Endothelial cell of umbilical vein (primary cell): ENCODE results near the gene VDR. TPM values are rescaled to one million over a fixed set of nuclear protein-coding genes. Genes with fewer than 3 reads are reported as not detected.

ENCODE experiments used
- BruUV-seq: library from RNA; stranded (reverse); fragments of 400-500 nt; replicated peaks from 2 replicates; lab custom pipeline; 2021; lab: Mats Ljungman, UMichigan
- CTCF ChIA-PET: fragments of 300-600, 350-600 bp; sonication (Branson Sonifier 250); formaldehyde crosslinking; loops from one replicate; lab custom pipeline; 2021; ENCODE audit warnings: antibody characterized with exemption, inconsistent platforms; lab: Charles Lee
- POLR2A ChIA-PET: fragments of 300-600, 350-600 bp; sonication (Branson Sonifier 250); formaldehyde crosslinking; loops from one replicate; lab custom pipeline; 2021; ENCODE audit warnings: antibody characterized with exemption, inconsistent platforms; lab: Charles Lee
- DNase-seq: peaks from one replicate; pipeline ENCODE4 v3.0.0-alpha.2; 2011; ENCODE audit warnings: low read depth, low spot score
- FAIRE-seq: peaks from 2 replicates; lab custom pipeline; 2011; peaks lifted over from hg19 to GRCh38; lab: Jason Lieb, UNC
- H2AFZ ChIP-seq: 2 replicates; pipeline ENCODE4 v1.6.0; 2012; ENCODE audit warnings: low read depth, low read length, control low read depth, inconsistent platforms
- H3K27ac ChIP-seq: 2 replicates; pipeline ENCODE4 v1.5.1; 2011; ENCODE audit warnings: low read depth, mild to moderate bottlenecking, control low read depth, low read length, moderate library complexity; ENCODE audit not compliant: insufficient read depth
- H3K27me3 ChIP-seq, 2 experiments: 2 replicates each; pipeline versions ENCODE4 v1.6.0 to v1.6.1; 2011; ENCODE audit warnings: low read length in 2 of 2, mixed read lengths in 1 of 2; ENCODE audit not compliant: control insufficient read depth in 2 of 2, insufficient read depth in 2 of 2
- H3K36me3 ChIP-seq, 2 experiments: 2 replicates in 1 of 2; 3 replicates in 1 of 2; pipeline ENCODE4 v1.5.1; 2011; ENCODE audit warnings: low read length in 2 of 2, mild to moderate bottlenecking in 1 of 2, moderate library complexity in 1 of 2; ENCODE audit not compliant: control insufficient read depth in 2 of 2, insufficient read depth in 2 of 2; ENCODE audit errors: extremely low read depth in 1 of 2
- H3K4me1 ChIP-seq: 3 replicates; pipeline ENCODE4 v1.5.1; 2011; ENCODE audit warnings: mild to moderate bottlenecking, low read length; ENCODE audit not compliant: control insufficient read depth, insufficient read depth; ENCODE audit errors: extremely low read depth
- H3K4me2 ChIP-seq: 2 replicates; pipeline ENCODE4 v1.6.1; 2011; ENCODE audit warnings: low read length, control low read depth, mixed read lengths; ENCODE audit not compliant: insufficient read depth
- H3K4me3 ChIP-seq, 3 experiments: fragments of 200-600 bp in 1 of 3; sonication (generic), shearing (Covaris generic) in 1 of 3; replicated peaks in 1 of 3; 2 replicates each; pipeline ENCODE4 v1.5.1; 2011 to 2016; ENCODE audit warnings: control low read depth in 3 of 3, low read length in 3 of 3, mild to moderate bottlenecking in 2 of 3, inconsistent platforms in 1 of 3, low read depth in 1 of 3, moderate library complexity in 1 of 3; ENCODE audit not compliant: insufficient read depth in 1 of 3
- H3K79me2 ChIP-seq: 2 replicates; pipeline ENCODE4 v1.6.0; 2012; ENCODE audit warnings: low read length, inconsistent platforms; ENCODE audit not compliant: control insufficient read depth, insufficient read depth
- H3K9ac ChIP-seq: replicated peaks from 2 replicates; pipeline ENCODE3; 2011; ENCODE audit warnings: low read length, control low read depth; ENCODE audit not compliant: insufficient read depth; ENCODE audit errors: extremely low read depth
- H3K9me1 ChIP-seq: replicated peaks from 3 replicates; pipeline ENCODE4 v1.6.0; 2011; ENCODE audit warnings: mild to moderate bottlenecking, low read length; ENCODE audit not compliant: control insufficient read depth, insufficient read depth; ENCODE audit errors: extremely low read depth
- H3K9me3 ChIP-seq: replicated peaks from 2 replicates; pipeline ENCODE4 v1.5.1; 2012; ENCODE audit warnings: low read length, inconsistent platforms; ENCODE audit not compliant: control insufficient read depth, insufficient read depth
- H4K20me1 ChIP-seq: replicated peaks from 2 replicates; pipeline ENCODE3; 2011; ENCODE audit warnings: mild to moderate bottlenecking, low read length; ENCODE audit not compliant: control insufficient read depth, insufficient read depth; ENCODE audit errors: extremely low read depth
- CTCF ChIP-seq, 2 donors: IDR thresholded peaks; 1 replicate in 1 of 2; 2 replicates in 1 of 2; pipeline ENCODE4 v1.5.1; 2011; ENCODE audit warnings: low read length in 2 of 2, mild to moderate bottlenecking in 2 of 2, moderate library complexity in 2 of 2, control low read depth in 1 of 2, inconsistent platforms in 1 of 2, low read depth in 1 of 2; ENCODE audit not compliant: insufficient read depth in 1 of 2; ENCODE audit errors: extremely low read depth in 1 of 2
- EZH2 ChIP-seq: IDR thresholded peaks from 2 replicates; pipeline ENCODE4 v1.6.1; 2012; ENCODE audit warnings: borderline replicate concordance, low read depth, mild to moderate bottlenecking, moderate library complexity, low read length, inconsistent platforms; ENCODE audit not compliant: severe bottlenecking
- GATA2 ChIP-seq: IDR thresholded peaks from 2 replicates; pipeline ENCODE4 v1.7.0; 2011; ENCODE audit warnings: low read depth, mild to moderate bottlenecking, moderate library complexity, mixed read lengths, low read length; ENCODE audit not compliant: insufficient read length, insufficient read depth
- MYC ChIP-seq: IDR thresholded peaks from one replicate; pipeline ENCODE4 v1.6.1; 2011; ENCODE audit warnings: mild to moderate bottlenecking, low read depth, low read length
- POLR2AphosphoS5 ChIP-seq: IDR thresholded peaks from 2 replicates; pipeline ENCODE4 v1.6.1; 2012; ENCODE audit warnings: low read depth, mild to moderate bottlenecking, control low read depth, low read length, moderate library complexity; ENCODE audit not compliant: insufficient read depth
- dilution Hi-C: fragments of 300-500 bp; cut with MboI; formaldehyde crosslinking; loops from one replicate; pipeline ENCODE4 v1.15.0; 2019; ENCODE audit warnings: low sequenced_read_pairs; ENCODE audit not compliant: extremely low pct_ligation_motif_present
- intact Hi-C: fragments of 100-400 bp; cut with micrococcal nuclease; formaldehyde crosslinking; loops from one replicate; pipeline ENCODE4 v1.10.0; 2022
- polyA plus RNA-seq, 4 experiments: library from polyadenylated mRNA; depleted of rRNA in 3 of 4; stranded (reverse) in 3 of 4; unstranded in 1 of 4; fragments of >200 nt; gene quantifications; 2 replicates each; pipeline versions ENCODE4 v1.2.1 to v1.2.3, GENCODE V29; 2011 to 2012; ENCODE audit warnings: missing spikeins in 1 of 4
- total RNA-seq: library from RNA; stranded (reverse); gene quantifications from 2 replicates; pipeline ENCODE4 v1.2.3, GENCODE V29; 2021

VDR gene
- total and polyA plus RNA-seq, 2 donors (not counting 3 experiments of a cell fraction or from before 2014, with no cell fraction given), result 0.73 to 0.91 TPM

- Histone ChIP-seq H3K79me2 (no peaks in the 10 kb centered on the region), H3K27ac (no peak overlapping the region), H3K36me3 (no peaks in the 10 kb centered on the region), H2AFZ (no peak overlapping the region), H3K4me3 (no peak overlapping the region), H4K20me1 (no peaks in the 10 kb centered on the region), H3K4me2 (no peak overlapping the region), H3K9me1 (no peaks in the 10 kb centered on the region), H3K27me3 (peaks cover 10 to 17% of the 10 kb centered on the region in 2 experiments), H3K9ac (no peak overlapping the region), H3K4me1 (no peaks in the 10 kb centered on the region), H3K9me3 (no peaks in the 10 kb centered on the region)
- BruUV-seq, result no TSS peak
- intact Hi-C loops, result no loop called here
- DNase-seq (no peak), FAIRE-seq (no peak)
- CTCF ChIA-PET, result interaction anchor here (0.6 to 2.1 kb wide), 19 partner anchors 8 to 676 kb away, joined by 3 to 9 read pairs (median 4); partner anchors contain the start of genes PFKM and TMEM106C
- TF ChIP-seq MYC (no peak), POLR2AphosphoS5 (no peak), GATA2 (no peak), EZH2 (no peak), CTCF (IDR thresholded peaks at IDR 0.05; ENCODE audit: extremely low read depth in 1 of 2, insufficient read depth in 1 of 2, low read depth in 1 of 2, low read length in 2 of 2) (peak; percentile 18 to 66)
- dilution Hi-C loops, result no loop called here
- POLR2A ChIA-PET, result no interaction called here
Measured at GRCh38 chr12:47941871-47942613, 37.2 kb upstream of the VDR start.
